Measurements from ENCODE around the gene GDF7.
"Not testable (repeated sequence)": the region's sequence is repeated elsewhere in the genome, so short reads cannot be mapped to it uniquely, and the experiment has no call there.

GDF7 gene

DNA sequence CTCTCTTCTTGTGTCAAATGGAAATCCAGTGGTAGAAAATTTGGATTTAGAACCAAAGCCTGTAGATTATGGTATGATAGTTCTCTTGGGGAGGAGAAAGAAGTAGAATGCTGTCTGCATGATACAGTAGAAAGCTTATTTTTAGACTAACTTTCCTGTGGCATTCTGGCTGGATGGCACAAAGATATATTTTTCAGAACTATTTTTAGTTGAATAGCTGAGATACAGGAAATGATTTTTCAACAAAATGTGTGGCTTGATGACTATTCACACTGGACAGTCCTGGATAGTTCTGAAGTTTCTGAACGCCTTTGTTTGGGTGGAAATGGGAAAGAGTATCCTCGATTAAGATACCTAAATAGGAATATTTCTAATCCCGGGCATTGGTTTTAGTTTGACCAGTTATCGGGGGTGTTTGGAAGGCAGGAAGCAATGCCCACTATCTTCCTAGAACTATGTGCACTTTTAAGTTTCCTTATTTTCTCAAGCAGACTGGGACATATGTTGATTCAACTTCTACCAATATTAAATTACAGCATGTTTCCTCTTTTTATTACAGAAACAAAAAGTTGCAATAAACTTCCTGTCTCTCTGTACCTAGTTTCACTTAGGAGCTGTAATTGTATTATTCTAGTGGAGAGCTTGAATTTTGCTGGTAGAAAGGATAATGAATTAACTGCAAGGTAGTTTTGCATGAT, 32.1 kb downstream of the GDF7 start:
- Mint-ChIP-seq H3K27me3 (no peaks in the 10 kb centered on the region), H3K27ac (no peak overlapping the region), H3K9me3 (no peaks in the 10 kb centered on the region), H3K4me3 (no peak overlapping the region), H3K4me1 (ENCODE audit: low read depth) (no peaks in the 10 kb centered on the region), H3K36me3 (ENCODE audit: low read depth) (peaks cover 58% of the 10 kb centered on the region)
- DNase-seq, result no peak

DNA sequence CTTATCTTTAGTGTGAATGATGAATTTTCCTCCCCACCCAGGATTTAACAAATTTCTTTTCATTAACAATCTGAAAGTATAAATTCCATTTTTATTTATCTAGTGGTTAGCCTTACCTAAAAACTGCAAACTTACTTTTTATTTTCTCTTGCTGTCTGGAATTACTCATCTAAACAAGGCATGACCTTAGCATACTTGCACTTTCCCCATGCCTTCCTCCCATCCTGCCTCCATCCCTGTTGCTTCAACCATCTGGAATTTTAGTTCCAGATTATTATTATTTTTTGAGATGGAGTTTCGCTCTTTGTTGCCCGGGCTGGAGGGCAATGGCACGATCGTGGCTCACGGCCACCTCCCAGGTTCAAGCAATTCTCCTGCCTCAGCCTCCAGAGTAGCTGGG, 35.6 kb downstream of the GDF7 start:
- no peak for DNase-seq

DNA sequence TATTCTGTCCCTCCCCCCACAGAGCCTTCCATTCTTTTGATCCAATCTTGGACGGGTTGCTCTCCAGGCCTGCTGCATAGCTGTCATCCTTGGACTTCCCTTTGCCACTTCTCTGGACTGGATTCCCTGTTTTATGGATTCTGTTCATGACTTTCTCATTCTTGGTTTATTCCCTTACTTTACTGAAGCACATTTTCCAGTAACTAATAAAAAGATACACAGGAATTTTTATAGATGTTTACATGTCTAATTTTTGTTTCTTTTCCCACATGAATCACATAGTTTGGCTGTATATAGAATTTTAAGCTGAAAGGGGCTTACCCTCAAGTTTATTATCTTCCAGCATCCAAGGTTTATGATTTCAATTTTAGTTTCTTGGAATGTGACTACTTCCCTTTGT, 37.9 kb downstream of the GDF7 start:
- no peaks in the 10 kb centered on the region for H3K4me1 Mint-ChIP-seq (ENCODE audit: low read depth)
- peaks cover 35% of the 10 kb centered on the region for H3K36me3 Mint-ChIP-seq (ENCODE audit: low read depth)
- DNase-seq, result no peak
- no peak overlapping the region for H3K4me3 Mint-ChIP-seq
- H3K27ac Mint-ChIP-seq, result no peak overlapping the region
- no peaks in the 10 kb centered on the region for H3K9me3 Mint-ChIP-seq
- no peaks in the 10 kb centered on the region for H3K27me3 Mint-ChIP-seq

More for the DNA sequence above, 35.6 kb downstream of the GDF7 start:
- Mint-ChIP-seq H3K4me3 (no peak overlapping the region), H3K27ac (no peak overlapping the region), H3K4me1 (ENCODE audit: low read depth) (no peaks in the 10 kb centered on the region), H3K27me3 (no peaks in the 10 kb centered on the region), H3K9me3 (no peaks in the 10 kb centered on the region), H3K36me3 (ENCODE audit: low read depth) (peaks cover 42% of the 10 kb centered on the region)

DNA sequence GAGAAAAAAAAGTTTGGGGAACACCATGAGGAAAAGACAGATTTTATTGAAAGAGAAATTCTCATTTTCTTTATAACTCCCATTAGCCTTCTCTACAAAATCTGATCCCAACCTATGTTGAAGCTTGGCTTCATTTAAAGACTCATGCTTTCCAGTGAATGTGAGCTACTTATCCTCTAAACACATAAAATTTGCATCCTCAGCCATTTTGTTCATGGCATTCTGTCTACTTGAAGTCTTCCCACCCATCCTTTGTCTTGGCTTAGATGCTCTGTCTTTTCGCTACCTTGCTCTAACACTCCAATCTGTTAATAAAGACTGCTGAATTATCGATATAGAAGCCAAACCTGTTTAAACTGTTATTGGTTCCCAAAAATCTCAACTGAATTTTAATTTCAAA, 39.3 kb downstream of the GDF7 start:
- no peak overlapping the region for H3K27ac Mint-ChIP-seq
- no peaks in the 10 kb centered on the region for H3K9me3 Mint-ChIP-seq
- no peaks in the 10 kb centered on the region for H3K4me1 Mint-ChIP-seq (ENCODE audit: low read depth)
- H3K4me3 Mint-ChIP-seq, result no peak overlapping the region
- no peaks in the 10 kb centered on the region for H3K27me3 Mint-ChIP-seq
- DNase-seq, result no peak
- H3K36me3 Mint-ChIP-seq (ENCODE audit: low read depth), result peaks cover 32% of the 10 kb centered on the region

DNA sequence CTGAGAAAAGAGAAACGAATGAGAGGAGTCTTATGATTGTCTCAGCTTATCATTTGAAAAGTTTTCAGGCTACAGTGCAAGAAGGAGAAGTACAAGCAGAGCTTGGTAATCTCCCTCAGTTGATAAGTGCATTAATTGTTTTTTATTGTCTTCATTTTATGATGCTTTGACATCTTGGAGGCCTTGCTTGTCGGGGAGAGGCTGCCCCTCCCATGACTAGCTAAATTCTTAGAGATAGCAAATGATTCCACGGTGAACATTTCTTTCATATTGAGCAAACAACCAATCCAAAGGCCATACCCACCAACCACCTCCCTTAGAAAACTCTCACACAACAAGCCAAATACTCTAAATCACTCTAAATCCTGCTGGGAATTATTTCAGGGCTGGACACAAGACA, 39.8 kb downstream of the GDF7 start:
- no peak overlapping the region for H3K27ac Mint-ChIP-seq
- no peaks in the 10 kb centered on the region for H3K9me3 Mint-ChIP-seq
- no peak for DNase-seq
- no peaks in the 10 kb centered on the region for H3K27me3 Mint-ChIP-seq
- peaks cover 1% of the 10 kb centered on the region for H3K4me1 Mint-ChIP-seq (ENCODE audit: low read depth)
- no peak overlapping the region for H3K4me3 Mint-ChIP-seq
- peaks cover 32% of the 10 kb centered on the region for H3K36me3 Mint-ChIP-seq (ENCODE audit: low read depth)

DNA sequence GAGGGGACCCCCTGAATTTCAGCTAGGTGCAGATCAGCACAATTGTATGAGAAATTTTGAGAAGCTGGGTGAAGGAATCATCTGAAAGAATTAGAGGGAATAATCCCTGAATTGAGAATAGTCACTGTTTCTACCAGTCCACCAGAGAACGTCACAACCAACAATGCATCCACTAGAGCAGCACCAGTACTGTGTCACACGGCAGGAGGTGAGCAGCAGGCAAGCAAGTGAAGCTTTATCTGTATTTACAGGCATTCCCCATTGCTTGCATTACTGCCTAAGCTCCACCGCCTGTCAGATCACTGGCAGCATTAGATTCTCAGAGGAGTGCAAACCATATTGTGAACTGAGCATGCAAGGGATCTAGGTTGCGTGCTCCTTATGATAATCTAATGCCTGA, 40.7 kb downstream of the GDF7 start:
- H3K27me3 Mint-ChIP-seq, result no peaks in the 10 kb centered on the region
- peaks cover 1% of the 10 kb centered on the region for H3K4me1 Mint-ChIP-seq (ENCODE audit: low read depth)
- no peaks in the 10 kb centered on the region for H3K9me3 Mint-ChIP-seq
- no peak for DNase-seq
- no peak overlapping the region for H3K4me3 Mint-ChIP-seq
- peaks cover 34% of the 10 kb centered on the region for H3K36me3 Mint-ChIP-seq (ENCODE audit: low read depth)
- no peak overlapping the region for H3K27ac Mint-ChIP-seq

DNA sequence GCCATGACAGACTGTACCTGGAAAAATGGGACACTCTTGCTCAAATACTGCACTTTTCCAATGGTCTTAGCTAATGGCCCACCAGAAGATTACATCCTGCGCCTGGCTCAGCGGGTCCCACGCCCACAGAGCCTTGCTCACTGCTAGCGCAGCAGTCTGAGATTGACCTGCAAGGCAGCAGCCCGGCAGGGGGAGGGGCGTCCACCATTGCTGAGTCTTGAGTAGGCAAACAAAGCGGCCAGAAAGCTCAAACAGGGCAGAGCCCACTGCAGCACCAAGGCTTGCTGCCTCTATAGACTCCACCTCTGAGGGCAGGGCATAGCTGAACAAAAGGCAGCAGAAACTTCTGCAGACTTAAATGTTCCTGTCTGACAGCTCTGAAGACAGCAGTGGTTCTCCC, 44.7 kb downstream of the GDF7 start:
- not testable (repeated sequence) for H3K4me1 Mint-ChIP-seq (ENCODE audit: low read depth); H3K27me3 Mint-ChIP-seq; DNase-seq; H3K4me3 Mint-ChIP-seq; H3K27ac Mint-ChIP-seq; H3K9me3 Mint-ChIP-seq
- H3K36me3 Mint-ChIP-seq (ENCODE audit: low read depth), result peaks cover 53% of the 10 kb centered on the region

DNA sequence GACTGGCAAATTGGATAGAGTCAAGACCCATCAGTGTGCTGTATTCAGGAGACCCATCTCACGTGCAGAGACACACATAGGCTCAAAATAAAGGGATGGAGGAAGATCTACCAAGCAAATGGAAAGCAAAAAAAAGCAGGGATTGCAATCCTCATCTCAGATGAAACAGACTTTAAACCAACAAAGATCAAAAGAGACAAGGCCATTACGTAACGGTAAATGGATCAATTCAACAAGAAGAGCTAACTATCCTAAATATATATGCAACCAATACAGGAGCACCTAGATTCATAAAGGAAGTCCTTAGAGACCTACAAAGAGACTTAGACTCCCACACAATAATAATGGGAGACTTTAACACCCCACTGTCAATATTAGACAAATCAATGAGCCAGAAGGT, 46.6 kb downstream of the GDF7 start:
- H3K27ac Mint-ChIP-seq; H3K9me3 Mint-ChIP-seq; H3K27me3 Mint-ChIP-seq; H3K4me1 Mint-ChIP-seq (ENCODE audit: low read depth); H3K4me3 Mint-ChIP-seq; DNase-seq: not testable (repeated sequence)
- peaks cover 68% of the 10 kb centered on the region for H3K36me3 Mint-ChIP-seq (ENCODE audit: low read depth)

DNA sequence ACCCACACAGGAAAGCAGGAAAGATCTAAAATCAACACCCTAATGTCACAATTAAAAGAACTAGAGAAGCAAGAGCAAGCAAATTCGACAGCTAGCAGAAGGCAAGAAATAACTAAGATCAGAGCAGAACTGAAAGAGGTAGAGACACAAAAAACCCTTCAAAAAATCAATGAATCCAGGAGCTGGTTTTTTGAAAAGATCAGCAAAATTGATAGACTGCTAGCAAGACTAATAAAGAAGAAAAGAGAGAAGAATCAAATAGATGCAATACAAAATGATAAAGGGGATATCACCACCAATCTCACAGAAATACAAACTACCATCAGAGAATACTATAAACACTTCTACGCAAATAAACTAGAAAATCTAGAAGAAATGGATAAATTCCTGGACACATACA, 47.5 kb downstream of the GDF7 start:
- not testable (repeated sequence) for H3K27ac Mint-ChIP-seq; H3K4me3 Mint-ChIP-seq; DNase-seq; H3K9me3 Mint-ChIP-seq; H3K27me3 Mint-ChIP-seq; H3K4me1 Mint-ChIP-seq (ENCODE audit: low read depth)
- peaks cover 68% of the 10 kb centered on the region for H3K36me3 Mint-ChIP-seq (ENCODE audit: low read depth)

DNA sequence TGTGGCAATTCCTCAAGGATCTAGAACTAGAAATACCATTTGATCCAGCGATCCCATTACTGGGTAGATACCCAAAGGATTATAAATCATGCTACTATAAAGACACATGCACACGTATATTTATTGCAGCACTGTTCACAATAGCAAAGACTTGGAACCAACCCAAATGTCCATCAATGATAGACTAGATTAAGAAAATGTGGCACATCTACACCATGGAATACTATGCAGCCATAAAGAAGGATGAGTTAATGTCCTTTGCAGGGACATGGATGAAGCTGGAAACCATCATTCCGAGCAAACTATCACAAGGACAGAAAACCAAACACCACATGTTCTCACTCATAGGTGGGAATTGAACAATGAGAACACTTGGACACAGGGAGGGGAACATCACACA, 49.2 kb downstream of the GDF7 start:
- DNase-seq; H3K9me3 Mint-ChIP-seq; H3K4me1 Mint-ChIP-seq (ENCODE audit: low read depth); H3K27ac Mint-ChIP-seq; H3K4me3 Mint-ChIP-seq; H3K27me3 Mint-ChIP-seq: not testable (repeated sequence)
- H3K36me3 Mint-ChIP-seq (ENCODE audit: low read depth), result peaks cover 70% of the 10 kb centered on the region

DNA sequence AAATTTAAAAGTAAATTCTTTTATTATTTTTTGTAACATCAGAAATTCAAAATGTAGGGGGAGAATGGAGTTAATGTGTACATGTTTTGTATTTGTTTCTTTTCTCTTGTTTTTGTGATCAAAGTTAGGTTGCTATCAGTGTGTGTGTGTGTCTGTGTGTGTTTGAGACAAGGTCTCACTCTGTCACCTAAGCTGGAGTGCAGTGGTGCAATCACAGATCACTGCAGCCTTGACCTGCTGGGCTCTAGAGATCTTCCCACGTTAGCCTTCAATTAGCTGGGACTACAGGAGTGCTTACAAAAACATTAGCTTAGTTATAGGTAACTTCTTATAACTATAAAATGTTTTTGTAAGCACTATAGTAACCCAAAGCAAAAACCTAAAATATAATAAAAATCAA, 50.7 kb downstream of the GDF7 start:
- Mint-ChIP-seq H3K27ac (no peak overlapping the region), H3K9me3 (peaks cover 9% of the 10 kb centered on the region), H3K27me3 (no peaks in the 10 kb centered on the region), H3K36me3 (ENCODE audit: low read depth) (peaks cover 74% of the 10 kb centered on the region), H3K4me3 (no peak overlapping the region), H3K4me1 (ENCODE audit: low read depth) (peaks cover 3% of the 10 kb centered on the region)
- no peak for DNase-seq

DNA sequence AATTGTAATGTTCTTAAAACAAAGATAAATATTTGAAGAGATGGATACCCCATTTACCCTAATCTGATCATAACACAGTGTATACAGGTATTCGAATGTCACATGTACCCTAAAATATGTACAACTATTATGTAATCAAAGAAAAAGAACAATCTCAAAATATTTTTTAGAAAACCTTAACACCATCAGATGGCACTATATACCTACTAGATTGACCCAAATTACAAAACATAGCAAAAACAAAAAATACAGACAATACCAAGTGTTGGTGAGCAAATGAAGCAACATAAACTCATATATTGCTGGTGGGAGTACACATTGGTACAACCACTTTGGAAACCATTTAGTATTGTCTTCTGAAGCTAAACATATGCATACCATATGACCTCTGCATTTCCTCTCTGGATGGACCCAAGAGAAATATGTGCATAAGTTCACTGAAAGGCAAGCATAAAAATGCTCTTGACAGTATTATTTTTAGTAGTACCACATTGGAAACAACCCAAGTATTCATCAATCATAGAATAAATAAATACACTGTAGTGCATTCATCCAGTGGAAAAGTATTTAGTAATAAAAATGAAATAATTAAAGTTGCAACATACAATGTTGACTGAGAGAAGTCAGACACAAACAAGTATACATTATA, 55.8 kb downstream of the GDF7 start:
- no peak for DNase-seq
- peaks cover 3% of the 10 kb centered on the region for H3K4me1 Mint-ChIP-seq (ENCODE audit: low read depth)
- H3K27ac Mint-ChIP-seq, result no peak overlapping the region
- no peaks in the 10 kb centered on the region for H3K27me3 Mint-ChIP-seq
- peaks cover 1% of the 10 kb centered on the region for H3K9me3 Mint-ChIP-seq
- H3K36me3 Mint-ChIP-seq (ENCODE audit: low read depth), result peaks cover 78% of the 10 kb centered on the region
- H3K4me3 Mint-ChIP-seq, result no peak overlapping the region

DNA sequence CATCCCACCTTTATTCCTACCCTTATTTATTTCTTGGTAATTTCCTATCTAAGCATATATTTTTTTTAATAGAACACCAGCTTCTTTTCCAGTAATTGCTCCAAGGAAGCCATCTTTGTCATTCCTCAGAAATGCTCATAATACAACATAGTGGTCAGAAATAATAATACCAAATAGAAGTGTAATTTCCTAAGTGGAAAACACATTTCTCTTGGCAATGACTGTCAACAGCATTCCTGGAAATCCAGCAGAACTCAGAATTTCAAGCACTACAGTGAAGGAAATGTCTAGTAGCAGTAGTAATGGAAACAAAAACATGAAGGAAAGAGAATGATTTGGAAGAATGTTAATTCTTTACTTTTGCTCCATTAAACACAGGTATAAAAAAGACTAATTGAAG, 56.6 kb downstream of the GDF7 start:
- no peaks in the 10 kb centered on the region for H3K27me3 Mint-ChIP-seq
- no peak overlapping the region for H3K4me3 Mint-ChIP-seq
- peaks cover 77% of the 10 kb centered on the region for H3K36me3 Mint-ChIP-seq (ENCODE audit: low read depth)
- DNase-seq, result no peak
- H3K9me3 Mint-ChIP-seq, result peaks cover 1% of the 10 kb centered on the region
- peaks cover 3% of the 10 kb centered on the region for H3K4me1 Mint-ChIP-seq (ENCODE audit: low read depth)
- no peak overlapping the region for H3K27ac Mint-ChIP-seq

DNA sequence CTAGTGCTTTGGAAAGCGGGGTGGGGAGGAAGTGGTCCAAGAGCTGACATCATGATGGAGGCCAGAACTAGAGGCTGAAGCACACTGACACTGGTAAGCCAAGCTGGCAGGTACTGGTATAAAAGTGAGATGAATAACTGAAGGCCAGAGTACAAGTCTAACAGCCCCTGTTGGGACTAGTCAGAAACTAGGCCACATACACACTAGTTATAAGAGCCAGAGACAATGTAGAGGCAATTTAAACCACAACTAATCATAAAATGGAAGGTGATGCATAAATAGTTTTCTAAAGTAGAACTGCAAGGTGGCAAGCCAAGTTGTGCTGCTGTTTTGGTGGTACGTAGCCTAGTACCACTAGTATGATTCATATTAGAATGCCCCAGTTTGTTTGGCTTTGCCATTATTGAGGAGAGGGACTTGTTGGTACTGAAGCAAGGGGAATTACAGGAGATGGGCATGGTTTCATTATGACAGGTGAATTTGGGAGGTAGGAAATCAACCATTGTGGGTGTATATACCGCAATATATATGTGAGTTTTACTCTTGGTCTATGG, 57.6 kb downstream of the GDF7 start:
- Mint-ChIP-seq H3K9me3 (peaks cover 1% of the 10 kb centered on the region), H3K4me3 (no peak overlapping the region), H3K27me3 (no peaks in the 10 kb centered on the region), H3K4me1 (ENCODE audit: low read depth) (peaks cover 3% of the 10 kb centered on the region), H3K36me3 (ENCODE audit: low read depth) (peaks cover 82% of the 10 kb centered on the region), H3K27ac (no peak overlapping the region)
- no peak for DNase-seq

DNA sequence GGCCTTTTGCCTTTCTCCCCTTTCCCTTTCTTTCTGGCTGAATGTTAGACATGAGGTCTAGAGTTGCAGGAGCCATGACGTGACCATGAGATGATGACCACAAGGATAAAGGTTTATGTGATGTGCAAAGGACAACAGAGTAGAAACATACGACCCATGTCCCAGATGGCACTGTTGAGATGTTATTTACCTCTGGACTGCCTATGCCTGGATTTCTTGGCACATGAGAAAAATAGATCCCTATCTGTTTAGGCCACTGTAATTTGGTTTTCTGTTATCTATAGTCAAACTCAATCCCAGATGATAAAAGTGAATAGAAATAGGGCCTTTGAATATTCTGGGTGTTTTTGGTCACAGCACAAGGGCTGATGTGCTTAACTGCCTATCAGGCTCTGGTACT, 58.8 kb downstream of the GDF7 start:
- Mint-ChIP-seq H3K4me1 (ENCODE audit: low read depth) (peaks cover 2% of the 10 kb centered on the region), H3K4me3 (no peak overlapping the region), H3K27me3 (no peaks in the 10 kb centered on the region), H3K36me3 (ENCODE audit: low read depth) (peaks cover 82% of the 10 kb centered on the region), H3K27ac (no peak overlapping the region), H3K9me3 (peaks cover 1% of the 10 kb centered on the region)
- no peak for DNase-seq
